ENCODE results near the gene ELP4. TPM values are rescaled to one million over a fixed set of nuclear protein-coding genes. Genes with fewer than 3 reads are reported as not detected.
"Not testable (repeated sequence)": the region's sequence is repeated elsewhere in the genome, so short reads cannot be mapped to it uniquely, and the experiment has no call there.

ELP4 gene
- 10 to 100 TPM; 15.7 to 17.6 (median 16.1) TPM for total RNA-seq

DNA sequence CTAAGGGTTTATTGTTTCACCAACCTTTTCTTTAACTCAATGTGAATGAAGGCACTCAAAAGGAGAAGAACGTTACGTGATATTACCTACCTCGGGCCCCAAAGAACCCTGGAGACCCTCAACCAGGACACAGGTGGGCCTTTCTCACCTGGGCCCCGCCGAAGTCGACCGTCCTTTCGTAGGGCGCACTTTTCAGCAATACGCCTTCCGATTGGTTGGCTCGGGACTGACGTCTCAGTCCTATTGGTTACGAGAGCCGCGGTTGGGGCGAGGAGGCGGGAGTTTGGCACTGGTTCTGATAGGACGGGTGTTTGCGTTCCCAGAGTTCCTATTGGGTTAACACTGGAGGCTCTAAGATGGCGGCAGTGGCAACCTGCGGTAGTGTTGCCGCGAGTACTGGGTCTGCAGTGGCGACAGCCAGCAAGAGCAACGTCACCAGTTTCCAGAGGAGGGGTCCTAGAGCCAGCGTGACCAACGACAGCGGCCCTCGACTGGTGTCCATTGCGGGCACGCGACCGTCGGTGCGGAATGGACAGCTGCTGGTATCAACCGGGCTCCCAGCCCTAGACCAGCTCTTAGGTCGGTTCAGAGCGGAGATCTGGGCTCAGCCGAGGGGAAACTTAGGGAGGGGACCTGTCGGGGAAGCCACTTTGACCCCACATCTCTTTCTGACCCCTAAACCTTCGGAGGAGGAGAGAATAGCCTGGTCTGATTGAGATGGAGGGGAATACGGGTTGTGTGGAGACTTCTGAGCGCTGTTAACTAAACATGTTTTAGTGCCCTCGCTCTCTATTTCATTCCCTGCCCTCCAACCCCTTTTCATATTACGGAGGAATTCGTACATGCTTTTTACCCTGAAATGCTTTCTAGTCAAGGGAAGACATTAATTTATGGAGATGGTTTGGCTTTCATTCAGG is at the start of gene ELP4, which contains the start of gene IMMP1L:
ELP4 (plus strand) TSS at position 339 of the 917 bp plus-strand sequence; CDS start at position 357, 18 bp downstream.
IMMP1L (minus strand) TSS at position 194 of the 917 bp plus-strand sequence. CDS start 46,346 bp downstream, outside the sequence.
- H3K4me1 Mint-ChIP-seq (ENCODE audit: low read depth), result peaks cover 41% of the 10 kb centered on the region
- DNase-seq (peak; percentile 93), ATAC-seq (peak; percentile 100)
- no peaks in the 10 kb centered on the region for H3K27me3 Mint-ChIP-seq (ENCODE audit: low read depth)
- peaks cover 6% of the 10 kb centered on the region for H3K36me3 Mint-ChIP-seq (ENCODE audit: insufficient read depth)
- no peaks in the 10 kb centered on the region for H3K9me3 Mint-ChIP-seq
- H3K4me3 Mint-ChIP-seq, result peak within 1 kb of the TSS; percentile 99

DNA sequence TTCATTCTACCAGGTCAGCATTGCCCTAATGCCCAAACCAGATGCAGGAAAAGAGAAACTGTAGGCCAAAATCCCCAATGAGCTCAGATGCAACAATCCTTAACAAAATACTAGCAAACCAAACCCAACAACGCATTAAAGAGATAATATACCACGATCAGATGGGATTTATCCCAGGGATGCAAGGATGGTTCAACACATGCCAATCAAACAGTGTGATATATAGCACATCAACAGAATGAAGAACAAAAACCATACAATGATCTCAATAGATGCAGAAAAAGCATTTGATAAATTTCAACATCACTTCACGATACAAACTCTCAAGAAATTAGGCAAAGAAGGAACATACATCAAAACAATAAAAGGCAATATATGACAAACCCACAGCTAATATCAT is 45.1 kb upstream of the ELP4 start:
- peaks cover 40% of the 10 kb centered on the region for H3K36me3 Mint-ChIP-seq (ENCODE audit: insufficient read depth)
- DNase-seq (no peak), ATAC-seq (no peak)
- H3K4me3 Mint-ChIP-seq, result no peak overlapping the region
- peaks cover 2% of the 10 kb centered on the region for H3K4me1 Mint-ChIP-seq (ENCODE audit: low read depth)
- H3K27me3 Mint-ChIP-seq (ENCODE audit: low read depth), result no peaks in the 10 kb centered on the region
- peaks cover 25% of the 10 kb centered on the region for H3K9me3 Mint-ChIP-seq

DNA sequence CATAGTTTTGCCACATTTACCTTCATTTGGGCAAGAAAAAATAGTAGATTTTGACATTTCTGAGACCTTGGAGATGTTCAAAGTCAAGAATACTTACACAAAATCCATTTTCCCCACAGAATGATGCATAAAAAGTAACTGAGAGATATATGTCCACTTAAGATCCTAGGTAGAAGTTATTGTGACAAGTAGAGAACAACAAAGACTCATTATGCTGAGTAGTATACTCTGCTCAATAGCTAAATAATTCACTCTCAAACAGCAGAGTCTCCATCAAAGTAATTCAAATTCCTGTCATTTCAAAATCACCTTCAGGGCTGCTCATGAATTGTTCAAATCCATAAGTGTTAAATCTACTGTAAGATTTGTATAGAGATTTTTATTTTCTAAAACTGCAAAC is 35.5 kb upstream of the ELP4 start:
- H3K4me1 Mint-ChIP-seq (ENCODE audit: low read depth), result no peaks in the 10 kb centered on the region
- ATAC-seq (no peak), DNase-seq (no peak)
- H3K4me3 Mint-ChIP-seq, result no peak overlapping the region
- no peaks in the 10 kb centered on the region for H3K9me3 Mint-ChIP-seq
- H3K27me3 Mint-ChIP-seq (ENCODE audit: low read depth), result no peaks in the 10 kb centered on the region
- peaks cover 13% of the 10 kb centered on the region for H3K36me3 Mint-ChIP-seq (ENCODE audit: insufficient read depth)

GRCh38 chr11:31477528-31478222 is 31.9 kb upstream of the ELP4 start:
- peaks cover 2% of the 10 kb centered on the region for H3K4me1 Mint-ChIP-seq (ENCODE audit: low read depth)
- ATAC-seq (no peak), DNase-seq (no peak)

DNA sequence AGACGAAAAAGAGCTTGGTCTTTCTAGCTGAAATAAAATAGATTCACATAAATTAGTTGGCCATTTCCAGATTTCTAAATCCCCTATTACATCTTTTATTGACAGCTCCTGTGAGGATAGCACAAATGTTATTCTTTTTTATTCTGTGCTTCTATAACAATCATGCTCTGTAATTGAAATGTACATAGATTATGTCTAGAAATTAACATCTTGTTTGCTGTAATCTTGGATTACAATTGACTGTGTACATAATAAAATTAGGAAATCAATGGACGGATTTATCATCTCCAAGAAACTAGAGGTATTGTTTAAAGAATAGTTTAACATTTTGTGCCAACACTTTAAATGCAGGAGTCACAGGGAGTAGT is 31.4 kb upstream of the ELP4 start:
- H3K4me3 Mint-ChIP-seq, result no peak overlapping the region
- ATAC-seq (no peak), DNase-seq (no peak)
- peaks cover 3% of the 10 kb centered on the region for H3K36me3 Mint-ChIP-seq (ENCODE audit: insufficient read depth)
- no peaks in the 10 kb centered on the region for H3K27me3 Mint-ChIP-seq (ENCODE audit: low read depth)
- no peaks in the 10 kb centered on the region for H3K9me3 Mint-ChIP-seq
- peaks cover 4% of the 10 kb centered on the region for H3K4me1 Mint-ChIP-seq (ENCODE audit: low read depth)

More at GRCh38 chr11:31477528-31478222, 31.9 kb upstream of the ELP4 start:
- Mint-ChIP-seq H3K27me3 (ENCODE audit: low read depth) (no peaks in the 10 kb centered on the region), H3K9me3 (no peaks in the 10 kb centered on the region), H3K4me3 (no peak overlapping the region), H3K36me3 (ENCODE audit: insufficient read depth) (peaks cover 3% of the 10 kb centered on the region)

- DNase-seq (no peak), ATAC-seq (no peak)
- Mint-ChIP-seq H3K9me3 (no peaks in the 10 kb centered on the region), H3K27me3 (ENCODE audit: low read depth) (no peaks in the 10 kb centered on the region), H3K36me3 (ENCODE audit: insufficient read depth) (peaks cover 3% of the 10 kb centered on the region), H3K4me1 (ENCODE audit: low read depth) (peaks cover 4% of the 10 kb centered on the region), H3K4me3 (no peak overlapping the region)
These were observed 30.5 kb upstream of the ELP4 start for GRCh38 chr11:31479066-31479465.

GRCh38 chr11:31480930-31481329 is 28.6 kb upstream of the ELP4 start:
- ATAC-seq, result no peak
- Mint-ChIP-seq H3K36me3 (ENCODE audit: insufficient read depth) (peaks cover 2% of the 10 kb centered on the region), H3K4me3 (no peak overlapping the region), H3K27me3 (ENCODE audit: low read depth) (no peaks in the 10 kb centered on the region), H3K4me1 (ENCODE audit: low read depth) (peaks cover 4% of the 10 kb centered on the region), H3K9me3 (no peaks in the 10 kb centered on the region)
- DNase-seq, result no peak

DNA sequence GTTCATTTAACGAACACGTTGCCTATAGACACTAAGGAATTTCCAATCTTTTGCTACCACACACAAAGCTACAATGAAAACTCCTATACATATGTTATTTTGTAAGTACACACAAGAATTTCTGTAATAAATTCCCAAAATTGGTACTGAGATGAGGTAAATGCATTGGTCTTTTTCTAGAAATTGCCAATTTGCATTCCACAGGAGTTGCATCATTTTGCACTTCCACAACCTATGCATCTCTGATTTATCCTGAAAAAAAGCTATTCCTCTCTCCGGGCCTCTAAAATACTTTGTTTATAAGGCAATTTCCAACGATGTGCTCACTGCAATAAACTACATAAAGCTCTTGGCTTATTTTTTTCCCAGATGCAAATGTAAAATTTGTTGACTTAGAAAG is 25.1 kb upstream of the ELP4 start:
- H3K9me3 Mint-ChIP-seq, result no peaks in the 10 kb centered on the region
- peaks cover 5% of the 10 kb centered on the region for H3K36me3 Mint-ChIP-seq (ENCODE audit: insufficient read depth)
- H3K4me3 Mint-ChIP-seq, result no peak overlapping the region
- peaks cover 5% of the 10 kb centered on the region for H3K4me1 Mint-ChIP-seq (ENCODE audit: low read depth)
- ATAC-seq, result no peak
- no peak for DNase-seq
- no peaks in the 10 kb centered on the region for H3K27me3 Mint-ChIP-seq (ENCODE audit: low read depth)

- Mint-ChIP-seq H3K9me3 (no peaks in the 10 kb centered on the region), H3K4me1 (ENCODE audit: low read depth) (peaks cover 19% of the 10 kb centered on the region), H3K36me3 (ENCODE audit: insufficient read depth) (peaks cover 19% of the 10 kb centered on the region), H3K4me3 (no peak overlapping the region), H3K27me3 (ENCODE audit: low read depth) (no peaks in the 10 kb centered on the region)
- no peak for DNase-seq
- ATAC-seq, result no peak
These were observed 21.7 kb upstream of the ELP4 start for GRCh38 chr11:31487848-31488247.

- Mint-ChIP-seq H3K4me1 (ENCODE audit: low read depth) (peaks cover 27% of the 10 kb centered on the region), H3K4me3 (no peak overlapping the region), H3K27me3 (ENCODE audit: low read depth) (no peaks in the 10 kb centered on the region)
These were observed 17.1 kb upstream of the ELP4 start for GRCh38 chr11:31492320-31492913.

DNA sequence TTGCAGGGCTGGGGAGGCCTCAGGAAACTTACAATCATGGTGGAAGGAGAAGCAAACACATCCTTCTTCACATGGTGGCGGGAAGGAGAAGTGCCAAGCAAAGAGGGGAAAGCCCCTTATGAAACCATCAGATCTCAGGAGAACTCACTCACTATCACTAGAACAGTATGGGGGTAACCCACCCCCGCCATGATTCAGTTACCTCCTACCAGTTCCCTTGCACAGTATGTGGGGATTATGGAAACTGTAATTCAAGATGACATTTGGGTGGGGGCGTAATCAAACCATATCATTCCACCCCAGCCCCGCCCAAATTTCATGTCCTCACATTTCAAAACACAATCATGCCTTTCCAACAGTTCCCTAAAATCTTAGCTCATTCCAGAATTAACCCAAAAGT is 16.3 kb upstream of the ELP4 start:
- ATAC-seq (no peak), DNase-seq (no peak)
- H3K4me3 Mint-ChIP-seq, result no peak overlapping the region
- no peaks in the 10 kb centered on the region for H3K27me3 Mint-ChIP-seq (ENCODE audit: low read depth)
- peaks cover 41% of the 10 kb centered on the region for H3K36me3 Mint-ChIP-seq (ENCODE audit: insufficient read depth)
- peaks cover 29% of the 10 kb centered on the region for H3K4me1 Mint-ChIP-seq (ENCODE audit: low read depth)
- H3K9me3 Mint-ChIP-seq, result peaks cover 4% of the 10 kb centered on the region

More at GRCh38 chr11:31492320-31492913, 17.1 kb upstream of the ELP4 start:
- ATAC-seq, result no peak
- H3K36me3 Mint-ChIP-seq (ENCODE audit: insufficient read depth), result peaks cover 39% of the 10 kb centered on the region
- H3K9me3 Mint-ChIP-seq, result peaks cover 4% of the 10 kb centered on the region
- no peak for DNase-seq

- peaks cover 29% of the 10 kb centered on the region for H3K4me1 Mint-ChIP-seq (ENCODE audit: low read depth)
These were observed 15.8 kb upstream of the ELP4 start for GRCh38 chr11:31493762-31494161.

DNA sequence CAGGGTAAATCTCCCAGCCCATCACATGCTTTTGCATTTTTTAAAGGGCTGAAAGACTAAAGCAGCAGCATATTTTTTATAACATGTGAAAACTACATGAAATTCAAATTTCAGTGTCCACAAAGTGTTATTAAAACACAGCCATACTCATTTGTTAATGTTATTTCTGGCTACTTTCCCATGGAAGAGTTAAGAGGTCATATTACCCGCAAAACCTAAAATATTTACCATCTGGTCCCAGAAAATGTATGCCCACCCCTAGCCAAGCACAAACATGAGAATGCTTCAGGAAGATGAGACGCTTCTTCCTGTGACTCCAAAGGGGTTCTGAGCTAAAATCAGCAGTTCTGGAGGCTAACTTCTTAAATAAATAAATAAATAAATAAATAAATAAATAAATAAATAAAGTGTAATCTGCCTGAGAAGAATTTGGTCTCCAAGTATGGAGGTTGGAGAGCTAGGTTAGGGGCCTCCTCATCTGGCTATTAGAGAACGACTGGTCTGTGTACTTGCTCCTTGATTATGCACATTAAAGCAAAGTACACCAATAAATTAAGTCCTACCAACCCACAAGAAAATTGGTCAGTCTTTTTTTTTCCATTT is 9.9 kb upstream of the ELP4 start:
- Mint-ChIP-seq H3K4me1 (ENCODE audit: low read depth) (peaks cover 14% of the 10 kb centered on the region), H3K4me3 (no peak overlapping the region), H3K9me3 (peaks cover 4% of the 10 kb centered on the region), H3K36me3 (ENCODE audit: insufficient read depth) (peaks cover 29% of the 10 kb centered on the region), H3K27me3 (ENCODE audit: low read depth) (no peaks in the 10 kb centered on the region)
- no peak for DNase-seq
- no peak for ATAC-seq

More at GRCh38 chr11:31493762-31494161, 15.8 kb upstream of the ELP4 start:
- not testable (repeated sequence) for DNase-seq; H3K9me3 Mint-ChIP-seq; ATAC-seq; H3K4me3 Mint-ChIP-seq; H3K27me3 Mint-ChIP-seq (ENCODE audit: low read depth)
- peaks cover 41% of the 10 kb centered on the region for H3K36me3 Mint-ChIP-seq (ENCODE audit: insufficient read depth)

- H3K36me3 Mint-ChIP-seq (ENCODE audit: insufficient read depth), result peaks cover 30% of the 10 kb centered on the region
- peaks cover 21% of the 10 kb centered on the region for H3K4me1 Mint-ChIP-seq (ENCODE audit: low read depth)
- H3K4me3 Mint-ChIP-seq, result no peak overlapping the region
- DNase-seq, result no peak
- ATAC-seq, result no peak
- no peaks in the 10 kb centered on the region for H3K9me3 Mint-ChIP-seq
- H3K27me3 Mint-ChIP-seq (ENCODE audit: low read depth), result no peaks in the 10 kb centered on the region
These were observed 9.0 kb upstream of the ELP4 start for GRCh38 chr11:31500560-31500959.
